ENCODE results near the gene EVA1B.

EVA1B gene

GRCh38 chr1:36274201-36274600, 49.2 kb downstream of the EVA1B start:
- no peak for DNase-seq

GRCh38 chr1:36273024-36273423, 50.4 kb downstream of the EVA1B start:
- DNase-seq, result no peak
